GM18873 (cell line): ENCODE data around the gene PMAIP1.
"Not testable (repeated sequence)": the region's sequence is repeated elsewhere in the genome, so short reads cannot be mapped to it uniquely, and the experiment has no call there.

Experiments
- ATAC-seq: cut with Tn5 transposase; IDR thresholded peaks from one replicate; pipeline ENCODE4 v1.9.1; 2021; ENCODE audit warnings: mild to moderate bottlenecking, moderate library complexity, moderate number of reproducible peaks; ENCODE audit not compliant: unreplicated experiment, low FRiP score

Gene PMAIP1

DNA sequence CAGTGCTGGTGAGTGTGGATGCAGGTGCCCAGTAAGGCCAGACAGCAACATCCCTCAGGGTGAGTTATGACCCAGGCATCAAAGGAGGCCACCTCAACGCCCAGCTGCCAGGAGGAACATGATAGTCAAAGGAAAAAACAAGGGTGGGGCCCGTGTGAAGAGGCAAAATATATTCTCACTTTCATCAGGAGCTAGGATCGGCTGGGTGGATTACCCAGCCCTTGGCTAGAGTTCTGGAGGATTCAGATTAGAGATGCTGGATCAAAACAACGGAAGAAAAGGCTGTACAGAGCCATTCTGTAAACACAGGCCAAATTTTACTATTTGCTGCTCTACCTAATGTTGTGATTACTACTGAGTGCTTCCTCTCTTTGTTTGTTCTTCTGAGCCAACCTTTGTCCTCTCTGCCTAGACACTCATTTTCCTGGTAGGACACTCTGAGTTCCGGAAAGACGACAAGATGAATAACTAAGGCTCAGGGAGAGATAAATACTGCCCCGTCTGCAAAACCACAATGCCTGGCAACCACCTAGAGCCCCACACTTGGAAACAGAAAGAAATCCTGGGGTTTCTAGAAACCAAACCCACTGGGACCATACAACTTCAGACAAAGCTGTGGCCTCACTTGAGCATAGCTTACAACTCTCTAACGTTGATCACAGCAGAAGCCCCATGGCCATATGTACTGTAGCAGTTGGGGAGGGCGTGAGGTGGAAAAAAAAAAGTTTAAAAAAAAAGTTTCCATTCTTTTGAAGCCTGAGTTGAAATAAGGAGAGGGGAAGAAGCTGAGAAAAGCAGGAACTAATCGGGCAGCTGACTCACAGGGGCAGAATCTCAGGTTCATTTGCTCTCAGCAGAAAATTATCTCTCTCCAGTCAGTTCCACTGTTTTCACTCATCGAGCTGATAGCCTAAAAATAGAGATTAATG lies 17.8 kb upstream of the PMAIP1 start:
- ATAC-seq = no peak

DNA sequence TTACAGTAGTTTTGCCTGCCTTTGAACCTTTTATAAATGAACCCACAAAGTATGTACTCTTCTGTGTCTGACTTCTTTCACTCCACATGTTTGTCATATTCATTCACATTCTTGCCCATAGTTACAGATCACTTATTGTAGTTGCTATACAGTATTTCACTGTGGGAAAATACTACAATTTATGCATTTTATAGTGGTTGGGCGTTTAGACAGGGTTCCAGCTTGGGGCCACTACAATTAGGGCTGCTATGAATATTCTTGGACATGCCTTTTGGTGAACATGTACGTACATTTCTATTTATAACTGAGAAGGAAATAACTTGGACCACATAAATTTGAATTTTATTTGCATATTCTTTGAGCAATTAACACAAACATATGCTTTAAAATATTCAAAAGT lies 15.4 kb upstream of the PMAIP1 start:
- no peak for ATAC-seq

GRCh38 chr18:59885579-59886163 lies 14.1 kb upstream of the PMAIP1 start:
- ATAC-seq = peak; percentile 83

- not testable (repeated sequence) for ATAC-seq
Measured at GRCh38 chr18:59886399-59886798, 13.4 kb upstream of the PMAIP1 start.

- ATAC-seq = no peak
Measured at GRCh38 chr18:59892123-59892522, 7.7 kb upstream of the PMAIP1 start.

DNA sequence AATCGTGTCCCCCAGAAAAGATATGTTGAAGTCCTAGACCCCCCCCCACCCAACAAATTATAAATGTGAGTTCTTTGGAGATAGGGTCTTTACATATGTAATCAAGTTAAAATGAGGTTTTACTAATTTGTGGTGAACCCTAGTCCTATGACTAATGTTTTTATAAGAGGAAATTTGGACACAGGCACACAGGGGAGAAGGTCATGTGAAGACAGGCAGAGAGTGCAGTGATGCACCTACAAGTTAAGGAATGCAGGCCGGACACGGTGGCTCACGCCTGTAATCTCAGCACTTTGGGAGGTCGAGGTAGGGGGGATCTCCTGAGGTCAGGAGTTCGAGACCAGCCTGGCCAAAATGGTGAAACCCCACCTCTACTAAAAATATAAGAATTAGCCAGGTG lies 5.8 kb upstream of the PMAIP1 start:
- ATAC-seq = no peak

GRCh38 chr18:59897321-59897954 lies 2.4 kb upstream of the PMAIP1 start:
- ATAC-seq = no peak

GRCh38 chr18:59898093-59898492 lies 1.7 kb upstream of the PMAIP1 start:
- no peak for ATAC-seq

GRCh38 chr18:59898609-59899297 lies 1.0 kb upstream of the PMAIP1 start:
- no peak for ATAC-seq

- peak; percentile 23 for ATAC-seq
Measured at GRCh38 chr18:59900222-59901128, 679 bp downstream of the PMAIP1 start.

GRCh38 chr18:59902131-59902992 lies 2.6 kb downstream of the PMAIP1 start:
- ATAC-seq = no peak

DNA sequence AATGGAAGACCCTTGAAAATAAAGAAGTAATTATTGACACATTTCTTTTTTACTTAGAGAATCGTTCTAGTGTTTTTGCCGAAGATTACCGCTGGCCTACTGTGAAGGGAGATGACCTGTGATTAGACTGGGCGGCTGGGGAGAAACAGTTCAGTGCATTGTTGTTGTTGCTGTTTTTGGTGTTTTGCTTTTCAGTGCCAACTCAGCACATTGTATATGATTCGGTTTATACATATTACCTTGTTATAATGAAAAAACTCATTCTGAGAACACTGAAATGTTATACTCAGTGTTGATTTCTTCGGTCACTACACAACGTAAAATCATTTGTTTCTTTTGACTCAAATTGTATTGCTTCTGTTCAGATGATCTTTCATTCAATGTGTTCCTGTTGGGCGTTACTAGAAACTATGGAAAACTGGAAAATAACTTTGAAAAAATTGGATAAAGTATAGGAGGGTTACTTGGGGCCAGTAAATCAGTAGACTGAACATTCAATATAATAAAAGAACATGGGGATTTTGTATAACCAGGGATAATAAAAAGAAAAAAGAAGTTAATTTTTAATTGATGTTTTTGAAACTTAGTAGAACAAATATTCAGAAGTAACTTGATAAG lies 3.3 kb downstream of the PMAIP1 start:
- no peak for ATAC-seq

DNA sequence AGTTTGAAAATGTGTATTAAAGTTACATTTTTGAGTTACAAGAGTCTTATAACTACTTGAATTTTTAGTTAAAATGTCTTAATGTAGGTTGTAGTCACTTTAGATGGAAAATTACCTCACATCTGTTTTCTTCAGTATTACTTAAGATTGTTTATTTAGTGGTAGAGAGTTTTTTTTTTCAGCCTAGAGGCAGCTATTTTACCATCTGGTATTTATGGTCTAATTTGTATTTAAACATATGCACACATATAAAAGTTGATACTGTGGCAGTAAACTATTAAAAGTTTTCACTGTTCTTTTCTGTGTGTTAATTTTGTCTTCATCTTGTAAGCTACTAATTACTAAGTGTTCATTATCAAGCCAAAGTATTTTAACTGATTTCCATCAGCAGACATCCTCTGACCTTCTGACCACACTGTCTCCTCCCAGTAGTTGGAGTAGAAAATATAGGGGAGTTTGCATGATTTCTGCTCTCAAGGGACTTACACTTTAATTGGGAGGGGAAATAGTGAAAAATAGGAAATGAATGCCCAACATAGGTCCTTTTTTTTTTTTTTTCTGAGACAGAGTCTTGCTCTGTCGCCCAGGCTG lies 4.3 kb downstream of the PMAIP1 start:
- no peak for ATAC-seq

GRCh38 chr18:59905686-59906091 lies 5.9 kb downstream of the PMAIP1 start:
- ATAC-seq = no peak

GRCh38 chr18:59906203-59906602 lies 6.4 kb downstream of the PMAIP1 start:
- ATAC-seq = no peak

- no peak for ATAC-seq
Measured at GRCh38 chr18:59907172-59907571, 7.4 kb downstream of the PMAIP1 start.

GRCh38 chr18:59907660-59908059 lies 7.9 kb downstream of the PMAIP1 start:
- ATAC-seq = no peak

DNA sequence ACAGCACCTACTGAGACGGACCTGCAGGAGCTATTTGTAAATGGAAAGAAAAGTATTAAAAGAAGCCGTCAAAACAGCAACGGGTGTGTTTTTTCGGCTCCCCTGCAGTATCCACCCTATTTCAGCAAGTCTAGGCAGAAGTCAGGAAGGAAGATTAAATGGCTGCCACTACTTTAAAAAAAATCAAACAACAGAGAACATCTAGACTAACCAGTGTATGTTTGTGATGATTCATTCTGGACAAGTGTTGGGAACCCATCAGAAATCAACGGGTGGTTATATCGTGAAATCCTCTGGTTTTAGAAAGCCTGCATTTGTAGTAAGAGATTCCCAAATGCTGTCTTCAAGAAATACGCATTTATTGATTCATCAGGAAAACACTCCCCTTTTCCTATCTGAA lies 9.0 kb downstream of the PMAIP1 start:
- no peak for ATAC-seq
